Heart left ventricle (tissue), 13 donors: ENCODE results near the gene ANKRD40CL.

Experiments used
- CTCF ChIP-seq, 12 donors: fragments of 200-600 bp; sonication (generic) in 4 of 12; IDR thresholded peaks; one replicate each; pipeline versions ENCODE4 v1.5.0 to v1.8.0; 2018 to 2022; ENCODE audit warnings: antibody characterized with exemption in 12 of 12, mild to moderate bottlenecking in 5 of 12
- POLR2A ChIP-seq, 2 donors: fragments of 450-650 bp; IDR thresholded peaks; one replicate each; pipeline ENCODE4 v1.6.1; 2017; ENCODE audit warnings: antibody characterized with exemption in 2 of 2, mild to moderate bottlenecking in 2 of 2, moderate library complexity in 2 of 2
- donor health status: ischemic (EF 13 %, LVEDD 7.1; RV severe dilation, severe dysfunction).
- donor health status: DM: no; HTN: yes; CAD: no.
- donor health status: DM: no; HTN: no; CAD: no.
- donor health status: ischemic (EF 25% LVEDD 6.9; RV normal size, moderate dysfunction).
- donor health status: ischemic (EF 25% LVEDD 5.7; RV mildly dilated, moderate dysfunction).
- donor health status: ischemic (EF 35%, LVEDD 5.7; RV mildly dilated, moderate dysfunction).
- donor health status: nonischemic (EF 11% LVEDD 7.7; RV severe dilation, severe dysfunction).
- donor health status: DM: yes; HTN: yes; CAD: no.
- donor health status: PGD.
- donor health status: ischemic (EF 29% LVEDD 5.4; RV normal size, mild dysfunction).
- donor health status: nonischemic (EF 23%, LVEDD 6.1; RV moderate dilation, normal function).

- TF ChIP-seq CTCF (IDR thresholded peaks at IDR 0.05): no peak
- no peak for TF ChIP-seq POLR2A (IDR thresholded peaks at IDR 0.05)
Measured at GRCh38 chr17:50712641-50713040, 54.7 kb downstream of the ANKRD40CL start.
